HEK293 (cell line): ENCODE data around the gene COL9A2.

Experiments used
- CTCF ChIA-PET: fragments of 350-600 bp; formaldehyde crosslinking; extraction: SDS; loops from one replicate; lab custom pipeline; 2021; ENCODE audit warnings: antibody characterized with exemption; lab: Yijun Ruan, JAX
- POLR2A ChIA-PET: fragments of 300-600 bp; formaldehyde crosslinking; extraction: SDS; loops from one replicate; lab custom pipeline; 2020; ENCODE audit warnings: antibody characterized with exemption, inconsistent platforms; lab: Yijun Ruan, JAX
- H3K27ac ChIP-seq: fragments of 200-500 bp; sonication (Bioruptor generic); 2 replicates; pipeline ENCODE4 v1.5.1; 2014; ENCODE audit warnings: low read depth, low read length, control low read depth, inconsistent platforms; ENCODE audit errors: extremely low read depth
- H3K36me3 ChIP-seq, 2 experiments: fragments of 200-500 bp in 1 of 2; sonication (Bioruptor generic) in 1 of 2; 1 replicate in 1 of 2; 2 replicates in 1 of 2; pipeline ENCODE4 v1.5.1; 2014 to 2017; ENCODE audit warnings: inconsistent platforms in 2 of 2, low read length in 2 of 2; ENCODE audit not compliant: control insufficient read depth in 2 of 2, insufficient read depth in 1 of 2
- H3K4me1 ChIP-seq: fragments of 200-500 bp; sonication (Bioruptor generic); 2 replicates; pipeline ENCODE4 v1.5.1; 2014; ENCODE audit warnings: mild to moderate bottlenecking, low read length, inconsistent platforms; ENCODE audit not compliant: control insufficient read depth, insufficient read depth
- H3K4me3 ChIP-seq: 2 replicates; pipeline ENCODE4 v1.5.1; 2011; ENCODE audit warnings: low read depth, mild to moderate bottlenecking, control low read depth, low read length, moderate library complexity
- H3K9me3 ChIP-seq: fragments of 200-500 bp; sonication (Bioruptor generic); 2 replicates; pipeline ENCODE4 v1.5.1; 2014; ENCODE audit warnings: low read depth, low read length, inconsistent platforms; ENCODE audit not compliant: control insufficient read depth, insufficient read depth
- FEZF1 ChIP-seq: fragments of 450-650 bp; formaldehyde crosslinking; IDR thresholded peaks from 2 replicates; pipeline ENCODE4 v1.5.1; 2016; ENCODE audit warnings: missing biosample characterization, missing genetic modification characterization
- GLIS1 ChIP-seq: fragments of 450-650 bp; formaldehyde crosslinking; IDR thresholded peaks from 2 replicates; pipeline ENCODE4 v1.5.1; 2016; ENCODE audit warnings: missing biosample characterization, missing genetic modification characterization
- HOXA7 ChIP-seq: sonication (generic); formaldehyde crosslinking; IDR thresholded peaks from 2 replicates; pipeline ENCODE4 v1.8.1; 2022; ENCODE audit warnings: missing genetic modification reagents, borderline replicate concordance
- KLF16 ChIP-seq: fragments of 450-650 bp; formaldehyde crosslinking; IDR thresholded peaks from 2 replicates; pipeline ENCODE4 v1.5.1; 2017; ENCODE audit warnings: missing biosample characterization, missing genetic modification characterization
- PRDM1 ChIP-seq: fragments of 450-650 bp; formaldehyde crosslinking; IDR thresholded peaks from 2 replicates; pipeline ENCODE4; 2016; ENCODE audit warnings: missing biosample characterization, missing genetic modification characterization
- SP3 ChIP-seq: fragments of 450-650 bp; formaldehyde crosslinking; IDR thresholded peaks from 2 replicates; pipeline ENCODE4 v1.5.1; 2016; ENCODE audit warnings: missing biosample characterization, missing genetic modification characterization
- SP7 ChIP-seq: fragments of 450-650 bp; formaldehyde crosslinking; IDR thresholded peaks from 2 replicates; pipeline ENCODE4 v1.5.1; 2016; ENCODE audit warnings: missing biosample characterization, missing genetic modification characterization
- WT1 ChIP-seq: fragments of 450-650 bp; formaldehyde crosslinking; IDR thresholded peaks from 2 replicates; pipeline ENCODE4 v1.5.1; 2016; ENCODE audit warnings: missing biosample characterization, missing genetic modification characterization
- ZBTB17 ChIP-seq: fragments of 450-650 bp; formaldehyde crosslinking; IDR thresholded peaks from 2 replicates; pipeline ENCODE4 v1.5.1; 2016; ENCODE audit warnings: missing biosample characterization, missing genetic modification characterization
- ZIC2 ChIP-seq: fragments of 450-650 bp; formaldehyde crosslinking; IDR thresholded peaks from 2 replicates; pipeline ENCODE4 v1.5.1; 2016; ENCODE audit warnings: missing biosample characterization, missing genetic modification characterization
- ZNF146 ChIP-seq: fragments of 450-650 bp; formaldehyde crosslinking; IDR thresholded peaks from 2 replicates; pipeline ENCODE4 v1.5.1; 2016; ENCODE audit warnings: missing biosample characterization, missing genetic modification characterization
- ZNF302 ChIP-seq: fragments of 450-650 bp; formaldehyde crosslinking; IDR thresholded peaks from 2 replicates; pipeline ENCODE4 v1.5.1; 2016; ENCODE audit warnings: missing biosample characterization, missing genetic modification characterization, low read depth
- ZNF561 ChIP-seq: fragments of 450-650 bp; IDR thresholded peaks from 2 replicates; pipeline ENCODE4 v1.5.1; 2018; ENCODE audit warnings: missing biosample characterization, missing genetic modification characterization, borderline replicate concordance
- ZNF843 ChIP-seq: fragments of 450-650 bp; formaldehyde crosslinking; IDR thresholded peaks from 2 replicates; pipeline ENCODE4 v1.5.1; 2016; ENCODE audit warnings: missing biosample characterization, missing genetic modification characterization
- TF ChIP-seq, protein P1 (sequence below): fragments of 450-650 bp; IDR thresholded peaks from 2 replicates; pipeline ENCODE4 v1.5.1; 2018; ENCODE audit warnings: missing biosample characterization, missing genetic modification characterization
- TF ChIP-seq, protein P2 (sequence below): fragments of 450-650 bp; formaldehyde crosslinking; conservative IDR thresholded peaks from 2 replicates; pipeline ENCODE4 v1.5.1; 2016; ENCODE audit warnings: low read depth, missing biosample characterization, missing genetic modification characterization
- TF ChIP-seq, protein P3 (sequence below): fragments of 450-650 bp; formaldehyde crosslinking; IDR thresholded peaks from 2 replicates; pipeline ENCODE4 v1.5.1; 2016; ENCODE audit warnings: missing biosample characterization, missing genetic modification characterization

The COL9A2 gene

DNA sequence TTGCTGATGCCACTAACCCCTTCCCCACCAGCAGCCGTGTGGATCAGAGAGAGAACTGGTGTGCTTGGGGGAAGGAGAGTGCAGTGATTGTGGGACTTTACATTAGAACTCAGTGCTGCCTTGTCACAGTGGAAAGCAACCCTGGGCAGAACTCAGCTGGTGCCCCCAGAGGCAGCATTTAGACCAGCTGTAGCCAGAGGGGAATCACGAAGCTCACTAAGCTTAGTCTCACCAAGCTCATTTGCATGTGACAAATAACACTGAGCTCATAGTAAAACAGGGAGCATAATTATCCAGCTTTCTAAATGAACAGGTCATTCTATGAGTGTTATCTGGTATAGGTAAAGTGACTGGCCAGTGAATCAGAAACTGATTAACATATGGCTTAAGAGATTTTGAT, 46.6 kb upstream of the COL9A2 start:
- Histone ChIP-seq H3K27ac (no peak overlapping the region), H3K36me3 (no peaks in the 10 kb centered on the region), H3K4me3 (no peak overlapping the region), H3K9me3 (no peaks in the 10 kb centered on the region), H3K4me1 (no peaks in the 10 kb centered on the region)
- ChIA-PET POLR2A (interaction anchor here (0.6 to 1.2 kb wide), 2 partner anchors 10 to 120 kb away, joined by 4 to 5 read pairs; partner anchors contain the start of gene SMAP2), CTCF (interaction anchor here (0.7 to 1.4 kb wide), 5 partner anchors 25 to 1233 kb away, joined by 3 to 7 read pairs (median 4); no protein-coding TSS in a partner anchor)
- TF ChIP-seq KLF16 (tag by site-specific recombination) (no peak), ZIC2 (peak; percentile 35; the same call in 1 of the 2 replicates)

DNA sequence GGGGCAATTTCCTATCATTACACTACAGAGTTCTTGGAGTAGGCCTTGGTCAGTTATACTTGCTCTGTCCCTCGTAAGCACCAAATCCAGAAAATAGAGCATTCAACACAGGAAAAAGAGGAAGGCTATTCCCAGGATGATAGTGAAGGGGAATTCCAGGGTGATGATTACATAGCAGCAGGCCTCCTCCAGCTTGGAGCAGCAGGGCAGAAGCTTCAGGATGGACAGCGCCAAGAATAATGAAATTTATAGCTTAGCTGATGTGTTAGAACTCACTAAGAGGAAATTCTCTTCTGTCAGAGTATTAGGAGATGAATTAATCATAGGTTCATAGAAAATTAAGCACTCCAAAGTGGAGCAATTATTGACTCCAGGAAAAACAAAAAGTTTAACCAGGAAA, 45.6 kb upstream of the COL9A2 start:
- Histone ChIP-seq H3K4me3 (no peak overlapping the region), H3K9me3 (no peaks in the 10 kb centered on the region), H3K27ac (no peak overlapping the region), H3K36me3 (no peaks in the 10 kb centered on the region), H3K4me1 (no peaks in the 10 kb centered on the region)
- POLR2A ChIA-PET, result no interaction called here
- TF ChIP-seq ZNF146 (tag by site-specific recombination) (no peak), ZNF843 (no peak), ZNF302 (tag by site-specific recombination) (no peak), PRDM1 (no peak), HOXA7 (CRISPR knock-in tag) (no peak), FEZF1 (tag by site-specific recombination) (no peak), SP3 (tag by site-specific recombination) (no peak), ZBTB17 (tag by site-specific recombination) (no peak), WT1 (tag by site-specific recombination) (no peak), SP7 (tag by site-specific recombination) (no peak), GLIS1 (no peak), ZNF561 (tag by site-specific recombination) (no peak)
- TF ChIP-seq, protein P1, sequence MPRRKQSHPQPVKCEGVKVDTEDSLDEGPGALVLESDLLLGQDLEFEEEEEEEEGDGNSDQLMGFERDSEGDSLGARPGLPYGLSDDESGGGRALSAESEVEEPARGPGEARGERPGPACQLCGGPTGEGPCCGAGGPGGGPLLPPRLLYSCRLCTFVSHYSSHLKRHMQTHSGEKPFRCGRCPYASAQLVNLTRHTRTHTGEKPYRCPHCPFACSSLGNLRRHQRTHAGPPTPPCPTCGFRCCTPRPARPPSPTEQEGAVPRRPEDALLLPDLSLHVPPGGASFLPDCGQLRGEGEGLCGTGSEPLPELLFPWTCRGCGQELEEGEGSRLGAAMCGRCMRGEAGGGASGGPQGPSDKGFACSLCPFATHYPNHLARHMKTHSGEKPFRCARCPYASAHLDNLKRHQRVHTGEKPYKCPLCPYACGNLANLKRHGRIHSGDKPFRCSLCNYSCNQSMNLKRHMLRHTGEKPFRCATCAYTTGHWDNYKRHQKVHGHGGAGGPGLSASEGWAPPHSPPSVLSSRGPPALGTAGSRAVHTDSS (tag by site-specific recombination), result no peak
- TF ChIP-seq, protein P2, sequence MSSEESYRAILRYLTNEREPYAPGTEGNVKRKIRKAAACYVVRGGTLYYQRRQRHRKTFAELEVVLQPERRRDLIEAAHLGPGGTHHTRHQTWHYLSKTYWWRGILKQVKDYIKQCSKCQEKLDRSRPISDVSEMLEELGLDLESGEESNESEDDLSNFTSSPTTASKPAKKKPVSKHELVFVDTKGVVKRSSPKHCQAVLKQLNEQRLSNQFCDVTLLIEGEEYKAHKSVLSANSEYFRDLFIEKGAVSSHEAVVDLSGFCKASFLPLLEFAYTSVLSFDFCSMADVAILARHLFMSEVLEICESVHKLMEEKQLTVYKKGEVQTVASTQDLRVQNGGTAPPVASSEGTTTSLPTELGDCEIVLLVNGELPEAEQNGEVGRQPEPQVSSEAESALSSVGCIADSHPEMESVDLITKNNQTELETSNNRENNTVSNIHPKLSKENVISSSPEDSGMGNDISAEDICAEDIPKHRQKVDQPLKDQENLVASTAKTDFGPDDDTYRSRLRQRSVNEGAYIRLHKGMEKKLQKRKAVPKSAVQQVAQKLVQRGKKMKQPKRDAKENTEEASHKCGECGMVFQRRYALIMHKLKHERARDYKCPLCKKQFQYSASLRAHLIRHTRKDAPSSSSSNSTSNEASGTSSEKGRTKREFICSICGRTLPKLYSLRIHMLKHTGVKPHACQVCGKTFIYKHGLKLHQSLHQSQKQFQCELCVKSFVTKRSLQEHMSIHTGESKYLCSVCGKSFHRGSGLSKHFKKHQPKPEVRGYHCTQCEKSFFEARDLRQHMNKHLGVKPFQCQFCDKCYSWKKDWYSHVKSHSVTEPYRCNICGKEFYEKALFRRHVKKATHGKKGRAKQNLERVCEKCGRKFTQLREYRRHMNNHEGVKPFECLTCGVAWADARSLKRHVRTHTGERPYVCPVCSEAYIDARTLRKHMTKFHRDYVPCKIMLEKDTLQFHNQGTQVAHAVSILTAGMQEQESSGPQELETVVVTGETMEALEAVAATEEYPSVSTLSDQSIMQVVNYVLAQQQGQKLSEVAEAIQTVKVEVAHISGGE (tag by site-specific recombination), result no peak
- CTCF ChIA-PET, result interaction anchor here (0.8 to 0.9 kb wide), 2 partner anchors 19 to 24 kb away, joined by 3 to 4 read pairs; no protein-coding TSS in a partner anchor

DNA sequence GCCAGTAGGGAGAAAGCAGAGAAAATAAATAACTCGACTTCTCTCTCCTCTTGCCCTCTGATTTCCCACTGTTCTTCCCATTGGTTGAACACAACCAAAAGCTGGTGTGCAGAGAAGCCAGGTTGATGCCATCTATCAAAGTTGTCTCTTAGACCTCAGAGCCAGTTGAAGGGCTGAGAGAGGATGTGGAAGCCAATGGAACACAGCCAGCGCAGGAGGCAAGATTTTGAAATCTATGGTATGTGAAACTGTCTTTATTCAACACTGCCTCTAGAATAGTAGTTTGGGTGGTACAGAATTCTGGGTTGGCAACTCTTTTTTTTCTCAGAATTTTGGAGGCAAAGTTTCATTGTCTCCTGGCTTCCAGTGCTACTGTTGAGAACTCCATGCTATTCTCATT, 45.1 kb upstream of the COL9A2 start:
- TF ChIP-seq ZNF302 (tag by site-specific recombination) (no peak), HOXA7 (CRISPR knock-in tag) (no peak)
- TF ChIP-seq, protein P3, sequence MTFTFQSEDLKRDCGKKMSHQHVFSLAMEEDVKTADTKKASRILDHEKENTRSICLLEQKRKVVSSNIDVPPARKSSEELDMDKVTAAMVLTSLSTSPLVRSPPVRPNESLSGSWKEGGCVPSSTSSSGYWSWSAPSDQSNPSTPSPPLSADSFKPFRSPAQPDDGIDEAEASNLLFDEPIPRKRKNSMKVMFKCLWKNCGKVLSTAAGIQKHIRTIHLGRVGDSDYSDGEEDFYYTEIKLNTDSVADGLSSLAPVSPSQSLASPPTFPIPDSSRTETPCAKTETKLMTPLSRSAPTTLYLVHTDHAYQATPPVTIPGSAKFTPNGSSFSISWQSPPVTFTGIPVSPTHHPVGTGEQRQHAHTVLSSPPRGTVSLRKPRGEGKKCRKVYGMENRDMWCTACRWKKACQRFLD (tag by site-specific recombination), result no peak
- Histone ChIP-seq H3K4me3 (no peak overlapping the region), H3K36me3 (no peaks in the 10 kb centered on the region), H3K4me1 (no peaks in the 10 kb centered on the region), H3K27ac (no peak overlapping the region), H3K9me3 (no peaks in the 10 kb centered on the region)
- CTCF ChIA-PET, result interaction anchor here (0.8 to 0.9 kb wide), 2 partner anchors 19 to 23 kb away, joined by 3 to 4 read pairs; no protein-coding TSS in a partner anchor
- POLR2A ChIA-PET, result no interaction called here
